Measurements from ENCODE around the gene CELF4. TPM values are rescaled to one million over a fixed set of nuclear protein-coding genes. Genes with fewer than 3 reads are reported as not detected.

Gene CELF4
- total RNA-seq, 1 experiment from 2014 or later, result not detected

- Histone ChIP-seq H3K9me3 (ENCODE audit: control insufficient read depth, insufficient read depth, low read depth, low read length) (no peaks in the 10 kb centered on the region), H3K4me3 (ENCODE audit: low read depth in 2 of 2, low read length in 2 of 2) (no peak overlapping the region), H3K27me3 (ENCODE audit: control insufficient read depth, insufficient read depth, low read length) (no peaks in the 10 kb centered on the region; the same call in 1 of the 2 replicates), H3K4me1 (ENCODE audit: control insufficient read depth, insufficient read depth, low read length) (no peaks in the 10 kb centered on the region), H3K27ac (ENCODE audit: low read length) (no peak overlapping the region), H3K36me3 (ENCODE audit: control insufficient read depth, insufficient read depth, low read length) (no peaks in the 10 kb centered on the region)
- DNase-seq (ENCODE audit: low read depth, low spot score), result no peak
- in situ Hi-C loops (cut with HindIII; ENCODE audit: low pct_unique_long_range_greater_than_20kb, low sequenced_read_pairs) (no loop called here), intact Hi-C loops (cut with micrococcal nuclease; ENCODE audit: unreplicated experiment) (loop anchor here (5.0 kb wide), 1 partner anchor 97 kb away; no protein-coding TSS in a partner anchor)
- ATAC-seq, result no peak
- BruUV-seq (replicated peaks), result no TSS peak
- POLR2A ChIA-PET, result no interaction called here
- TF ChIP-seq REST (IDR thresholded peaks at IDR 0.05; ENCODE audit: insufficient read depth in 1 of 2, low read depth in 2 of 2, low read length in 1 of 2), result no peak
- no peak for TF ChIP-seq SIN3A (IDR thresholded peaks at IDR 0.05; ENCODE audit: borderline replicate concordance, insufficient read depth, low read depth, low read length)
- TF ChIP-seq POLR2AphosphoS5 (IDR thresholded peaks at IDR 0.05; ENCODE audit: low read depth, low read length), result no peak
- TF ChIP-seq CTCF (IDR thresholded peaks at IDR 0.05), result no peak
- TF ChIP-seq TCF7L2 (IDR thresholded peaks at IDR 0.05; ENCODE audit: low read depth, low read length), result no peak
- CTCF ChIA-PET, result no interaction called here
Observed at GRCh38 chr18:37440206-37440605, 125.4 kb downstream of the CELF4 start.

GRCh38 chr18:37438417-37439180 is 127.0 kb downstream of the CELF4 start:
- H3K4me3 ChIP-seq (ENCODE audit: low read depth in 2 of 2, low read length in 2 of 2), result no peak overlapping the region
- H3K36me3 ChIP-seq (ENCODE audit: control insufficient read depth, insufficient read depth, low read length), result no peaks in the 10 kb centered on the region
- in situ Hi-C loops (cut with HindIII; ENCODE audit: low pct_unique_long_range_greater_than_20kb, low sequenced_read_pairs), result no loop called here
- H3K27ac ChIP-seq (ENCODE audit: low read length), result no peak overlapping the region
- no TSS peak for BruUV-seq (replicated peaks)
- no peaks in the 10 kb centered on the region for H3K9me3 ChIP-seq (ENCODE audit: control insufficient read depth, insufficient read depth, low read depth, low read length)
- intact Hi-C loops (cut with micrococcal nuclease; ENCODE audit: unreplicated experiment), result no loop called here
- ATAC-seq (no peak), DNase-seq (ENCODE audit: low read depth, low spot score) (no peak)
- H3K4me1 ChIP-seq (ENCODE audit: control insufficient read depth, insufficient read depth, low read length), result no peaks in the 10 kb centered on the region
- H3K27me3 ChIP-seq (ENCODE audit: control insufficient read depth, insufficient read depth, low read length), result no peaks in the 10 kb centered on the region; the same call in 1 of the 2 replicates
- ChIA-PET CTCF (no interaction called here), POLR2A (no interaction called here)
- TF ChIP-seq POLR2AphosphoS5 (IDR thresholded peaks at IDR 0.05; ENCODE audit: low read depth, low read length) (no peak), CTCF (IDR thresholded peaks at IDR 0.05) (no peak), REST (IDR thresholded peaks at IDR 0.05; ENCODE audit: insufficient read depth in 1 of 2, low read depth in 2 of 2, low read length in 1 of 2) (no peak), SIN3A (IDR thresholded peaks at IDR 0.05; ENCODE audit: borderline replicate concordance, insufficient read depth, low read depth, low read length) (no peak), TCF7L2 (IDR thresholded peaks at IDR 0.05; ENCODE audit: low read depth, low read length) (no peak)
